ENCODE measurements around the gene ITGAX.
"Not testable (repeated sequence)": the region's sequence is repeated elsewhere in the genome, so short reads cannot be mapped to it uniquely, and the experiment has no call there.

ITGAX gene

DNA sequence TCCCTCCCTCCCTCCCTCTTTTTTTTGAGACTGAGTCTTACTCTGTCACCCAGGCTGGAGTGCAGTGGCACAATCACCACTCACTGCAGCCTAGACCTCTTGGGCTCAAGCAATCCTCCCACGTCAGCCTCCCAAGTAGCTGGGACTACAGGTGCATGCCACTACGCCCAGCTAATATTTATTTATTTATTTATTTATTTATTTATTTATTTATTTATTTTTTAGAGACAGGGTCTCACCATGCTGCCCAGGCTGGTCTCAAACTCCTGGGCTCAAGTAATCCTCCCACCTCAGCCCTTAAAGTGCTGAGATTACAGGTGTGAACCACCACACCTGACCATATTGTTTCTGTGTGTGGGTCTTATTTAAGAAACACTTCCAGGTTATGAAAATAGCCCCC is 62.1 kb downstream of the ITGAX start:
- Mint-ChIP-seq H3K4me1 (peaks cover 9 to 15% of the 10 kb centered on the region in 2 donors), H3K27me3 (peaks cover 35 to 40% of the 10 kb centered on the region in 2 donors)
- not testable (repeated sequence) for H3K36me3 Mint-ChIP-seq; H3K27ac Mint-ChIP-seq; H3K9me3 Mint-ChIP-seq; DNase-seq; ATAC-seq (replicated peaks); H3K4me3 Mint-ChIP-seq

DNA sequence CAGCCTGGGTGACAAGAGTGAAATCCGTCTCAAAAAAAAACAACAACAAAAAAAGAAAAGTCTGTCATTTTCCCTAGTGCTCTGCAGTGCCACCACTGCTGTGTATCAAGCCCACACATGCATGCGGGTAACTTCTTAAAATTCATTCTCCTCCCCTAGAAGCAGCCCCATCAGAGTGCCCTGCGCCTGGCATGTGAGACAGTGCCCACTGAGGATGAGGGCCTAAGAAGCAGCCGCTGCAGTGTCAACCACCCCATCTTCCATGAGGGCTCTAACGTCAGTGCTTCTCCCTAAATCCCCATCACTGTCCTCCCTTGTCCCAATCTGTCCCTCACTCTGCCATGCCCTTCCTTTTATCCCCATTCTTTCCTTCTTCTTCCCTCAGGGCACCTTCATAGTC is 62.9 kb downstream of the ITGAX start:
- ATAC-seq (replicated peaks) (no peak), DNase-seq (no peak)
- Mint-ChIP-seq H3K9me3 (no peaks in the 10 kb centered on the region), H3K27ac (no peak overlapping the region), H3K4me3 (no peak overlapping the region), H3K36me3 (no peaks in the 10 kb centered on the region), H3K4me1 (peaks cover 9 to 15% of the 10 kb centered on the region in 2 donors), H3K27me3 (peaks cover 29 to 48% of the 10 kb centered on the region in 2 donors)

DNA sequence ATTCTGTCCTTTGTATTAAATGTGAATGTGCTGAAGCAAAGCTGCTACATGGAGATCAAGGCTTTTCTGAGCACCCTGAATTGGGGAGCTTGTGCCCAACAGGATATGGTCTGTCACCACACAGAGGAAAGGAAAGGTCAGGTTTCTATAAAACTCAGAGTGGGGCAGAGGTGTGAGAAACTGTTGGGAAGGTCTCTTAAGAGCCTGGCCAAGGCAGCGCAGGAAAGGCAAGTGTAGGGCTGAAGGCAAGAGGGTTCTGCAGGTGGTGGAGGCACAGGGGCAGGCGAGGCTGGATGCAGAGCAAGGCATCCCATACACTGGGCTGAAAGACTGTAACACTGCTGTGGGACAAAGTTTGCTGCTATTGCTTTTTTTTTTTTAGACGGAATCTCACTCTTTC is 65.1 kb downstream of the ITGAX start:
- H3K4me3 Mint-ChIP-seq: no peak overlapping the region
- H3K9me3 Mint-ChIP-seq: no peaks in the 10 kb centered on the region
- ATAC-seq (replicated peaks): no peak
- DNase-seq: no peak
- H3K36me3 Mint-ChIP-seq: no peaks in the 10 kb centered on the region
- peak overlapping the region; percentile 16 for H3K27ac Mint-ChIP-seq
- peaks cover 0 to 6% of the 10 kb centered on the region in 2 donors for H3K4me1 Mint-ChIP-seq
- peaks cover 36 to 57% of the 10 kb centered on the region in 2 donors for H3K27me3 Mint-ChIP-seq

DNA sequence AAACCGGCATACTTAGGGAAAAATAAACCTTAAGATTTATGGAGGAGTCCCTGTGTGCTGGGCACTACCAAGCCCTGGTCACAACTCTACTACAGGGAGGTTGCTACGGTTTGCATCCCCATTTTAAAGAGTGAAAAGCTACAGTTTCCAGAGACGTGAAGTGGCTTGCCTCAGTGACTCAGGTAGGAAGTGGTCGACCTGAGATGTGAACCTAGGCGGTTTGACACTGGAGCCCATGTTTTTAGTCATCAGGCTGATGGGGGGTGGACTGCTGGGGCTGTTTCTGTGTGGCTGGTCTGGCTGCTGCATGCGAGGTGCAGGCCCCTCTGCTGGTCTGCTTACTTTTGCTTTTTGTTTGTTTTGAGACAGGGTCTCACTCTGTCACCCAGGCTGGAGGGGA is 66.6 kb downstream of the ITGAX start:
- peaks cover 39 to 57% of the 10 kb centered on the region in 2 donors for H3K27me3 Mint-ChIP-seq
- no peaks in the 10 kb centered on the region for H3K9me3 Mint-ChIP-seq
- no peaks in the 10 kb centered on the region for H3K36me3 Mint-ChIP-seq
- DNase-seq (no peak), ATAC-seq (replicated peaks) (peak; percentile 23 to 34)
- H3K27ac Mint-ChIP-seq: no peak overlapping the region
- peaks cover 0 to 4% of the 10 kb centered on the region in 2 donors for H3K4me1 Mint-ChIP-seq
- no peak overlapping the region for H3K4me3 Mint-ChIP-seq

DNA sequence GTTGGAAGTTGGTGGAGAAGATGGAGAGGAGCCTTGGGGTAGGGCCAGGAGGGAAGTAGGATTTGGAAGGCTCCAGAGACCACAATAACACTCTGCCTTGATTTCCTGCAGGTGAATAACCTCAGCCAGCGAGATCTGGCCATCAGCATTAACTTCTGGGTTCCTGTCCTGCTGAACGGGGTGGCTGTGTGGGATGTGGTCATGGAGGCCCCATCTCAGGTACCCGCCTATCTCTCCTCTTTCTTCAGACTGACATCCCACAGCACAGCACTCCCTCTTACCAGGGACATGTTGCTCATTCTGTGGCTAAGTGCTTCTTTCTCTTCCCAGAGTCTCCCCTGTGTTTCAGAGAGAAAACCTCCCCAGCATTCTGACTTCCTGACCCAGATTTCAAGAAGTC is 68.3 kb downstream of the ITGAX start:
- Mint-ChIP-seq H3K27me3 (peaks cover 36 to 51% of the 10 kb centered on the region in 2 donors), H3K36me3 (no peaks in the 10 kb centered on the region), H3K9me3 (no peaks in the 10 kb centered on the region), H3K4me1 (peaks cover 0 to 4% of the 10 kb centered on the region in 2 donors), H3K4me3 (no peak overlapping the region), H3K27ac (no peak overlapping the region)
- ATAC-seq (replicated peaks): no peak
- no peak for DNase-seq

DNA sequence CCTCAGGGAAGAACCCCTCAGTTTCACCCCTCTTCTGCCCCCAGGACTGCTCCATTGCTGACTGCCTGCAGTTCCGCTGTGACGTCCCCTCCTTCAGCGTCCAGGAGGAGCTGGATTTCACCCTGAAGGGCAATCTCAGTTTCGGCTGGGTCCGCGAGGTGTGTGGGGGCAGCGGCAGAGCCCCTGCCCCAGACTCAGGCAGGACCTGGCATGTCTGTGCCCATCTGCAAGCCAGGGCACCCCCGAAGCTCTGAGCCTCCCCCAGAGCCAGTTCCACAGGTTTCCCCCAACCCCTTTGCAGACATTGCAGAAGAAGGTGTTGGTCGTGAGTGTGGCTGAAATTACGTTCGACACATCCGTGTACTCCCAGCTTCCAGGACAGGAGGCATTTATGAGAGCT is 68.8 kb downstream of the ITGAX start:
- no peak overlapping the region for H3K4me3 Mint-ChIP-seq
- DNase-seq (no peak), ATAC-seq (replicated peaks) (no peak)
- H3K4me1 Mint-ChIP-seq: peaks cover 0 to 4% of the 10 kb centered on the region in 2 donors
- H3K36me3 Mint-ChIP-seq: no peaks in the 10 kb centered on the region
- H3K9me3 Mint-ChIP-seq: no peaks in the 10 kb centered on the region
- peaks cover 32 to 47% of the 10 kb centered on the region in 2 donors for H3K27me3 Mint-ChIP-seq
- H3K27ac Mint-ChIP-seq: no peak overlapping the region

DNA sequence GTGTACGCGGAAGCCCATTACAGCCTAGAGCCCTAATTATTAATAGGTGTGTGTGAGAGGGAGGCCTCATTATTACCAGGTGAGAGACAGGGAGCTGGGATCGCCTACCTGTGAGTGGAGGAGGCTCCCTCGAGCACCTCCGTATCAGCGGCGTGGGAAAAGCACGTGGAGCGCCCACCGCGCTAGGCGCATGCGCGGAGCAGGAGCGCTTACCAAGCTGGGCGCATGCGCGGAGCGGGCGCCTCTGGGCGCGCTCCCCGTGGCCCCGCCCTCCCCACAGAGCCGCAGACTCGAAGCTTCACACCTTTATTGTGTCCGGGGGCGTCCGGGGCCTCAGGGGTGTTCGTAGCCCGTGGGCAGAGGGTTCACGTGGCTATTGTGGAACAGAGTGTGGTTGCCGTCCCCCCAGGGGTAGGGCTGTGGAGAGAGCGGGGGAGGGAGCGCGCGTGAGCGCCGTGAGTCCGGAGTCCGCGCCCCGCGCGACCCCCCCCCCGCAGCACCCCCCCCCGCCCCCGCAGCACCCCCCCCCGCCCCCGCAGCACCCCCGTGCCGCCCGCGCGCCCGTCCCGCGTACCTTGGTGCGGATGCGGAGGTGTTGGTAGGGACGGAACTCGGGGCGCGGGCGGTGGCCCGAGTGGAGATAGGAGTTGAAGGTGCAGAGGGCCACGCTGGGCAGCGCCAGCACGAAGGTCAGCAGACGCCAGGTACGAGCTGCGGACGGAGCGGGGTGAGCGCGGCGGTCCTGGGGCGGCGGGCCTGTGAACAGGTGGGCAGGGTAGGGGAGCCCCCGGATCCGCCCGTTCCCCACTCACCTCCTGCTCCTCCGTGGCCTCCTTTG is 72.7 kb downstream of the ITGAX start:
- Mint-ChIP-seq H3K36me3 (no peaks in the 10 kb centered on the region), H3K27me3 (peaks cover 29 to 37% of the 10 kb centered on the region in 2 donors), H3K4me1 (peaks cover 0 to 8% of the 10 kb centered on the region in 2 donors), H3K4me3 (peak overlapping the region in 1 of 2 donors; percentile 69), H3K9me3 (no peaks in the 10 kb centered on the region), H3K27ac (no peak overlapping the region)
- peak; percentile 23 for DNase-seq
- peak in 1 of 2 donors; percentile 52 for ATAC-seq (replicated peaks)

DNA sequence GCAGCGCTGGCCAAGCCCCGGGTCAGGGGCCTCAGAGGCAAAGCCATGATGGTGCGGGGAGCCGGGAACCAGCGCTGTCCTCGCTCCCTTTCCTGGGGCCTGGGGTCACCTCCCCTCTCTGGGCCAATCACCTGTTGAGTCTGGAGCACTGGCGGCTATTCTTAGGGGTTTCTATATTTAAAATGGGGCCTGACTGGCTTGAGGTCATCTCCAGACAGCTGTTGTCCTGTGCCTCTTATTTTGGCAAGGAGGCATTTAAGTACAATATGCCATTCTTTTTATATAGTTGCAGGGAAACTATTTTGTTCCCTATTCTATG is 73.3 kb downstream of the ITGAX start, which contains the start of gene COX6A2:
TSS of gene COX6A2 (minus strand) at position 82 of the 319 bp plus-strand sequence. CDS start at position 47, 35 bp downstream.
- no peaks in the 10 kb centered on the region for H3K9me3 Mint-ChIP-seq
- DNase-seq (no peak), ATAC-seq (replicated peaks) (no peak)
- no peak within 1 kb of the TSS for H3K27ac Mint-ChIP-seq
- peaks cover 28 to 31% of the 10 kb centered on the region in 2 donors for H3K27me3 Mint-ChIP-seq
- H3K36me3 Mint-ChIP-seq: no peaks in the 10 kb centered on the region
- peaks cover 0 to 8% of the 10 kb centered on the region in 2 donors for H3K4me1 Mint-ChIP-seq
- peak within 1 kb of the TSS in 1 of 2 donors; percentile 69 for H3K4me3 Mint-ChIP-seq

DNA sequence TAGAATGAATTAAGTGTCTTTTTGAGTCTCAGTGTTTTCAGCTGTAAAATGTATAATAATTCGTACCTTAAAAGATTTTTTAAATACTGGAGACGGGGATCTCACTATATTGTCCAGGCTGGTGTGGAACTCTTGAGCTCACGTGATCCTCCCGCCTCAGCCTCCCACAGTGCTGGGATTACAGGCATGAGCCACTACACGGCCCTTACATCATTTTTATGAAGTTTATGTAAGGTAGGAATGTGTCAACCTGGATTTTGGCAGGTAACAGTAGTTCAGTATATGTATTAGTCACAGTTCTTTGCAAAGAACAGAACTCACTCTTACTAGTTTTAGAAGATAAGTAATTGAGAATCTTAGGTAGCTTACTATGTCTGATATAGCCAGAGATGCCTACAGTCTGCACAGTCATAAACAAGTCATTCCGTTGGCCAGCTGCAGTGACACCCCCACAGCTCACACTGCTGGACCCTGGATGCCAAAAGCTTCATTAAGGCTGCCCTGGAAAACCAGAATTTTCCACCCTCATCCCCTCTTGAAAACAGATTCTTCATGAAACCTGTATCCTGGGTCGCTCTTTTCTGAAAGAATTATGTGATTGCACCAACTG is 73.8 kb downstream of the ITGAX start:
- no peaks in the 10 kb centered on the region for H3K36me3 Mint-ChIP-seq
- no peak overlapping the region for H3K27ac Mint-ChIP-seq
- DNase-seq (no peak), ATAC-seq (replicated peaks) (no peak)
- no peaks in the 10 kb centered on the region for H3K9me3 Mint-ChIP-seq
- peaks cover 24 to 26% of the 10 kb centered on the region in 2 donors for H3K27me3 Mint-ChIP-seq
- peaks cover 0 to 8% of the 10 kb centered on the region in 2 donors for H3K4me1 Mint-ChIP-seq
- no peak overlapping the region for H3K4me3 Mint-ChIP-seq

DNA sequence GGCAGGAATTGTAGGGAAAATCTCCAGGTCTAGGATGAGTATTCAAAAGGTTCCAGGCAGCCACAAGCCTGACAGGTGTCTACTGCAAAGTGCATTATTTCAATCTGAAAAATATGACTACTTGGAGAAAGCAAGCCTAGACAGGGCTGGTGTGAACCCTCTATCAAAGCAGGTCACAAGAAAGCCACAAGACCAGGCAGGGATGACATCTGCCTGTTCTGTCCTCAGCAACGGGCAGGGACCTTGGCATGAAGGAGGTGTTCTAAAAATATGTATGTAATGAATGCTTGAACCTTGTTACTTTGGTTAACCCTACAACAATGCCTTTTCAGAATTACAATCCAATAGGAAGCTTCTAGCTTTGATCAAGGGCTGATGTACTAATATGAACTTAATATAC is 74.3 kb downstream of the ITGAX start:
- H3K27ac Mint-ChIP-seq: no peak overlapping the region
- ATAC-seq (replicated peaks) (no peak), DNase-seq (no peak)
- peaks cover 20 to 21% of the 10 kb centered on the region in 2 donors for H3K27me3 Mint-ChIP-seq
- no peaks in the 10 kb centered on the region for H3K9me3 Mint-ChIP-seq
- peaks cover 0 to 8% of the 10 kb centered on the region in 2 donors for H3K4me1 Mint-ChIP-seq
- no peaks in the 10 kb centered on the region for H3K36me3 Mint-ChIP-seq
- no peak overlapping the region for H3K4me3 Mint-ChIP-seq

DNA sequence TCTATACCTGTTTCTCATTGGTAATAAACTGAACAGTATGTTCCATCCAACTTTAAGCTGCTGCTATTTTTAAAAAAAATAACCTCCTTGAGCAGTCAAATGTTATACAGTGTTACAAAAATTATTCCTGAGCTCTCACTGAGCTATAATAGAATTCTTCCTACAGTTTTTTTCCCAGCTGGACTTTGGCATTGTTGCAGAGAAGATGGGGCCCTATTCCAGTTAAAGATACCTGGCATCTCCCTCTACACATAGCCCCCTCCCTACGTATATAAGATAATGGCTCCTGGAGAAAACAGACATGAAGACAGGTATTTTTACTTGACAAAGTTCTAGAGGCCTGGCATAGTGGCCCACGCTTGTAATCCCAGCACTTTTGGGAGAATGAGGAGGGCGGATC is 74.8 kb downstream of the ITGAX start:
- Mint-ChIP-seq H3K4me3 (no peak overlapping the region), H3K4me1 (peaks cover 0 to 8% of the 10 kb centered on the region in 2 donors), H3K36me3 (no peaks in the 10 kb centered on the region), H3K27me3 (peaks cover 16 to 18% of the 10 kb centered on the region in 2 donors), H3K9me3 (no peaks in the 10 kb centered on the region), H3K27ac (no peak overlapping the region)
- ATAC-seq (replicated peaks) (no peak), DNase-seq (no peak)

DNA sequence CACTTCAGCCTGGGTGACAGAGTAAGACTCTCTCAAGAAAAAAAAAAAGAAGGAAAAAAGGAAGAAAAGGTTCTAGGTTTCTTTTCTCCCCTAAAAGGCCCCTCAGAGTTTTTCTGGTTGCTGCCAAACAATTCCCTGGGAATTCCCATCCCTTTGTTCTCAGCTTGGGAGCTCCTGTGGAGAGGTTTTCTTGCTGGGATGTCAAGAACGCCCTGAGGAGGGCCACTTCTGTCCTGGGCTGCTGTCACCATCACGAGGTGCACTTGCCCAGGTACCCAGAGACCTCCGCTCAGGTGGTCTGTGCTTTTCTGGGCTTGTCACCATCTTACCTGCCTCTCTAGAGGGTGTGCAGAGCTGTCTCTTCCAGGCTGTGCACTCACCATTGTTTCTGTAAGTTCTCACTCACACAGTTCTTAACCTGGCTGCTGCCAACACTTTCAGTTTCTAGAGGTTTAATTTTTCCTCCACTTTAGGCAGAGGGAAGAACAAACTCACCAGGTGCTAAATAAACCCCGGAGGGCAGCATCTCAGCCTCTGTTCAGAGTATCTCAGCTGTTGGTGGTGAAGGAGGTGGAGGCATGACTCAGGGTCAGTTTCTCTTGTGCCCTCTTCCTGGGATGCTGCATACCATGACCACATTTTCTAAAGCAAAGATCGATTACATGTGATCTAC is 75.5 kb downstream of the ITGAX start:
- no peak for ATAC-seq (replicated peaks)
- Mint-ChIP-seq H3K27ac (no peak overlapping the region), H3K4me1 (peaks cover 0 to 8% of the 10 kb centered on the region in 2 donors), H3K36me3 (no peaks in the 10 kb centered on the region), H3K9me3 (no peaks in the 10 kb centered on the region), H3K27me3 (peaks cover 9 to 11% of the 10 kb centered on the region in 2 donors), H3K4me3 (no peak overlapping the region)
- no peak for DNase-seq

Data from stimulated activated naive B cell treated with anti-CD40 and anti-IgM and Interleukin-4, amounts not matched to agents 10 μg/mL and 1 μg/mL and 100 μg/mL, for 72 hours (primary cell).